ENCODE data around the gene PLEKHA5. TPM values are rescaled to one million over a fixed set of nuclear protein-coding genes. Genes with fewer than 3 reads are reported as not detected.

Gene PLEKHA5
- total and polyA plus RNA-seq, 7 donors = 0.52 to 3.3 (median 0.80) TPM

DNA sequence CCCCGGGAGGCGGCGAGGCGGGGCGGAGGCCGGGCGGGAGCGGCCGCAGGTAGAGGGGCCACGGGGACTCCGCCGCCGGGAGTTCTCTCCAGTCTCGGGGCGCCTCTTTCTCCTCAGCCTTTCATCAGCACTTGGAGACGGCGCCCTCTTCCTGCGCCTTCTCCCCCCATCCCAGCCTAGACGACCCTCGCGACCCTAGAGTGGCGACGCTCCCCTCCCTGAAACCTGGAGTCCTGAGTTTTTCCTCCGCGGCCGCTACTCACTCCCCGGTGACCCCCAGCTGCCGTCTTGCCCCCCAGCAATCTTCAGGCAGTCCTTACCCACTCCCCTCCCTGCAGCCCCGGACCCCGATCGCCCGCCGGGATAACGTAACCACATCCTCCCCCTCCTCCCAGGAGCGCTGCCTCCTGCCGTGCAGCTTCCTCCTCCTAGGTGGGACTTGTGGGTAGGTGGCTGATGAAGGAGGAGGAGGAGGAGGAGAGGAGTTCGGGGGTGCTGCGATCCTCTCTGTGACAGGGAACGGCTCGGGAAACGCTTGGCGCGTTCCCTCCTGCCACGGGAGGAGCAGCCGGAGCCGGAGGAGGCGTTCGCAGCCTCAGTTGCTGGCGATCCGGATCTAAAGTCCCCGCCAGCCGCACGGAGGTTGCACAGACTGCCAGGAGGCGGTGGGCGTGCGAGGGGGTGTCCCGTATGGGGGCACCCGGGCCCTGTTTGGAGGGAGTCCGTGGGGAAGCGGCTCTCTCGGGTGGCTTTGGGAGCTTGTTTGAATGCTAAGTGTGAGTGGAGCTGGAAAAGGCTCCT is 891 bp downstream of the PLEKHA5 start:
- Histone ChIP-seq H3K36me3 (ENCODE audit: insufficient read depth in 1 of 2, low read depth in 1 of 2) (no peaks in the 10 kb centered on the region), H3K9me3 (peaks cover 17% of the 10 kb centered on the region), H3K4me3 (peak overlapping the region; percentile 77), H3K4me1 (peaks cover 9% of the 10 kb centered on the region), H3K27ac (peak overlapping the region; percentile 59), H3K27me3 (ENCODE audit: insufficient read depth in 3 of 3, low read length in 2 of 3) (peaks cover 0 to 44% (median 0%) of the 10 kb centered on the region in 3 donors)
- intact Hi-C loops (cut with DNase I) = no loop called here
- no peak for TF ChIP-seq CTCF (IDR thresholded peaks at IDR 0.05)
- 0 to 1% (median 0%) methylated on average over 32 to 61 of the region's 61 CpGs for WGBS, 3 donors
- ATAC-seq = peak; percentile 5 to 51 (median 28)
- DNase-seq = peak; percentile 26 to 58

GRCh38 chr12:19131025-19131444 is 1.5 kb downstream of the PLEKHA5 start:
- Histone ChIP-seq H3K4me1 (peaks cover 9% of the 10 kb centered on the region), H3K9me3 (peaks cover 17% of the 10 kb centered on the region), H3K27me3 (ENCODE audit: insufficient read depth in 3 of 3, low read length in 2 of 3) (peaks cover 0 to 44% (median 0%) of the 10 kb centered on the region in 3 donors), H3K36me3 (ENCODE audit: insufficient read depth in 1 of 2, low read depth in 1 of 2) (no peaks in the 10 kb centered on the region), H3K27ac (no peak overlapping the region), H3K4me3 (peak overlapping the region; percentile 77)
- TF ChIP-seq CTCF (IDR thresholded peaks at IDR 0.05) = no peak
- ATAC-seq = peak in 2 of 4 donors; percentile 11 to 38
- intact Hi-C loops (cut with DNase I) = no loop called here
- no peak for DNase-seq
- WGBS, 3 donors = 2 to 4% (median 3%) methylated on average over 7 of the region's 7 CpGs

DNA sequence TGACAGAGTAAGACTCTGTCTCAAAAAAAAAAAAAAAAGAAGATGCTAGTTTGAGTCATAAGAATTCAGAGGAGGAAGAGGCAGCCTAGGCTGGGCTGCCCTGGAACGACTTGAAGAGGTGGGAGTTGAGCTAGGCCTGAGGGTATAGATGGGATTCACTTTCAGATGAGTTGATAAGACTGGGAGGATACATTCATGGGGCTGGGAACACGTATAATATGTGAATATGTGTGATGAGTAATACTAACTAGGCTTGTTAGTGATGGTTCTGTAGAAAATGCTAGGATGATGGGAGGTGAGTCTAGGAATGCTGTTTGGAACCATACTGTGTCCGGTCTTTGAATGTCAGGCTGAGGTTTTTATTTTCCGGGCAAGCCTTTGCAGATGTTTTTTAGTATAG is 9.0 kb downstream of the PLEKHA5 start:
- H3K27ac ChIP-seq = no peak overlapping the region
- no peaks in the 10 kb centered on the region for H3K9me3 ChIP-seq
- TF ChIP-seq CTCF (IDR thresholded peaks at IDR 0.05) = no peak
- no peak for DNase-seq
- no peaks in the 10 kb centered on the region for H3K4me1 ChIP-seq
- peaks cover 0 to 8% (median 0%) of the 10 kb centered on the region in 3 donors for H3K27me3 ChIP-seq (ENCODE audit: insufficient read depth in 3 of 3, low read length in 2 of 3)
- ATAC-seq = no peak
- 92 to 95% (median 93%) methylated on average over 4 of the region's 4 CpGs for WGBS, 3 donors
- no peaks in the 10 kb centered on the region for H3K36me3 ChIP-seq (ENCODE audit: insufficient read depth in 1 of 2, low read depth in 1 of 2)
- no peak overlapping the region for H3K4me3 ChIP-seq
- intact Hi-C loops (cut with DNase I) = no loop called here

DNA sequence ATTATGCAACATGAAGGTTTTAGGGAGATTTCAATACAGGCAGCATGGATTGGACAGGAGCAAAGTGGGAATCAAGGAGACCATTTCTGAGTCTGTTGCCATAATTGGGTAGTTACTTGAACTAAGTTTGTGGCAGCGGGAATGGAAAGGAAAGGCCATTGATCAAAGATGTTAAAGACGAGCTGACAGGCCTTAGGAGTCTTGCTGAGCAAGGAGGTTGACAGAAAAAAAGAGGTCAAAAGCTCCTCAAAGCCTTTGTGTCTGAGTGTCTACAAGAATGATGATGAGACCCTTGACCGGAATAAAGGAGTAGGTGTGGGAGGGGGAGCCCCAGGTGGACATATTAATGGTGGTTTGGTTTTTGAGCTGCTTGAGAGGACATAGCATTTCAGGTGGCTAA is 9.4 kb downstream of the PLEKHA5 start:
- Histone ChIP-seq H3K4me1 (no peaks in the 10 kb centered on the region), H3K27ac (no peak overlapping the region)

More for the DNA sequence above, 9.4 kb downstream of the PLEKHA5 start:
- H3K27me3 ChIP-seq (ENCODE audit: insufficient read depth in 3 of 3, low read length in 2 of 3) = peaks cover 0 to 8% (median 0%) of the 10 kb centered on the region in 3 donors
- ATAC-seq = no peak
- 89 to 96% (median 94%) methylated on average over 3 of the region's 3 CpGs for WGBS, 3 donors
- no peaks in the 10 kb centered on the region for H3K9me3 ChIP-seq
- H3K4me3 ChIP-seq = no peak overlapping the region
- no peak for TF ChIP-seq CTCF (IDR thresholded peaks at IDR 0.05)
- no peak for DNase-seq
- intact Hi-C loops (cut with DNase I) = no loop called here
- H3K36me3 ChIP-seq (ENCODE audit: insufficient read depth in 1 of 2, low read depth in 1 of 2) = no peaks in the 10 kb centered on the region
